HG03103 (cell line): ENCODE measurements around the gene CALR3.
"Not testable (repeated sequence)": the region's sequence is repeated elsewhere in the genome, so short reads cannot be mapped to it uniquely, and the experiment has no call there.

ENCODE experiments used
- ATAC-seq: cut with Tn5 transposase; IDR thresholded peaks from one replicate; pipeline ENCODE4 v1.9.1; 2021; ENCODE audit warnings: low read depth; ENCODE audit not compliant: unreplicated experiment

The CALR3 gene, protein sequence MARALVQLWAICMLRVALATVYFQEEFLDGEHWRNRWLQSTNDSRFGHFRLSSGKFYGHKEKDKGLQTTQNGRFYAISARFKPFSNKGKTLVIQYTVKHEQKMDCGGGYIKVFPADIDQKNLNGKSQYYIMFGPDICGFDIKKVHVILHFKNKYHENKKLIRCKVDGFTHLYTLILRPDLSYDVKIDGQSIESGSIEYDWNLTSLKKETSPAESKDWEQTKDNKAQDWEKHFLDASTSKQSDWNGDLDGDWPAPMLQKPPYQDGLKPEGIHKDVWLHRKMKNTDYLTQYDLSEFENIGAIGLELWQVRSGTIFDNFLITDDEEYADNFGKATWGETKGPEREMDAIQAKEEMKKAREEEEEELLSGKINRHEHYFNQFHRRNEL

DNA sequence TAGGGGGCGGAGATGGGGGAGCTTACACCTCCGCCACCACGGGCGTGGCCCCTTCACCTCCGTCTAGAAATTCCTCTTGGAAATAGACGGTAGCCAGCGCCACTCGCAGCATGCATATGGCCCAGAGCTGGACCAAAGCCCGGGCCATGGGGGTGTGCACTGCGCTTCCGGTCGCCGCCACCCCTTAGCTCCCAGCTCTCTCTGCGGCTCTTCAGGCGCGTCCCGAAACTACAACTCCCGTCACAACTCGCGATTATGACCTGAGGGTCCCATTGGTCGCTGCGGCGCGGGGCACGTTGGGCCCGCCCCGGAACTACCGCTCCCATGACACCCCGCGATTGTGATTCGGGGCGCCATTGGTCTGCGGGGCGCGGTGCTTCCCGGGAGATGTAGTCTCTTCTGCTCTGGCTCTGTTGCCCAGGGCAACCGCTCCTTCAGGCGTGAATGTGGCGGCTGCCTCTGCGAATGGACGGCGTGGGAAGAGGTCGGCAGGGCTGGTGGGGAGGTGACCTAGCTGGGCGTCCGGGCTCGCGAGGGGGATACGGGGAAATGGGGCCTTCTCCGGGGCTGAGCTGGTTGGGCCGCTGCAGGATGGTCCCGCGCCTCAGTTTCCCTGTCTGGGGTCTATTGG lies at the start of gene CALR3, which contains the start of gene C19orf44:
CALR3 (minus strand) TSS at position 186 of the 631 bp plus-strand sequence; CDS start at position 148, 38 bp downstream.
C19orf44 (plus strand) TSS at position 413 of the 631 bp plus-strand sequence. CDS start 4,399 bp downstream, outside the sequence.
- peak; percentile 92 for ATAC-seq

DNA sequence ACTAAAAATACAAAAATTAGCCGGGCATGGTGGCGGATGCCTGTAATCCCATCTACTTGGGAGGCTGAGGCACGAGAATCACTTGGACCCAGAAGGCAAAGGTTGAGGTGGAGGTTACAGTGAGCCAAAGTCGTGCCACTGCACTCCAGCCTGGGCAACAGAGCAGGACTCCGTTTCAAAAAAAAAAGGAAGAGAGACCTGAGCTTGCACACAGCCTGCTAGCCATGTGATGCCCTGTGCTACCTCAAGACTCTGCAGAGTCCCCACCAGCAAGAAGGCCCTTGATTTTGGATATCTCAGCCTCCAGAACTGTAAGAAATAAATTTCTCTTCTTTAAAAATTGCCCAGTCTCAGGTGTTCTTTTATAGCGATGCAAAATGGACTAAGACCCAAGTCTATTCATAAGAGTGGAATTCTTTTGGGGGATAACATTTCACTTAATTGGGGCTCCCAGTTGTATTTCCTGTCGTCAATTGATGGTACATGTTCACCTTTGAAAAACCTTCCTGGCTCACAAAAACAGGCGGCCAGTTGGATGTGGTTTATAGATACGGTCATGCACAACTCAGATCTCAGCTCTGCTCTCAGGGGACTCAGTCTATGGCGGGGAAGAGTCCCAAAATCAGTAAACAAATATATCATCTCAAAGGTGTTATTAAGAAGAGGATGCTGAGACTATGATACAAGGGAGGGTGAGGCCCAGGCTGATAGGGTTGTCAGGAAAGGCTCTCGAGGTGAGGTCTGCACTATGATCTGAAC lies 48.7 kb upstream of the CALR3 start:
- ATAC-seq = no peak

DNA sequence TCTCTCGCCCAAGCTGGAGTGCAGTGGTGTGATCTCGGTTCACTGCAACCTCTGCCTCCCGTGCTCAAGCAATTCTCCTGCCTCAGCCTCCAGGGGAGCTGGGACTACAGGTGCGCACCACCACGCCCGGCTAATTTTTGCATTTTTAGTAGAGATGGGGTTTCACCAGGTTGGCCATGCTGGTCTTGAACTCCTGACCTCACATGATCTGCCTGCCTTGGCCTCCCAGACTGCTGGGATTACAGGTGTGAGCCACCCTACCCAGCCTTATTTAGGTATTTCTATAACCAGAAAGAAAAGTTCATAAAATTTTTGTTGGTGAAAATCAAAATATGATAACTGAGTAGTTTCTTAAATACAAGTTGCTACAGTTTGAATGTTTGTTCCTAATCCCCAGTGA lies 47.8 kb upstream of the CALR3 start:
- not testable (repeated sequence) for ATAC-seq

DNA sequence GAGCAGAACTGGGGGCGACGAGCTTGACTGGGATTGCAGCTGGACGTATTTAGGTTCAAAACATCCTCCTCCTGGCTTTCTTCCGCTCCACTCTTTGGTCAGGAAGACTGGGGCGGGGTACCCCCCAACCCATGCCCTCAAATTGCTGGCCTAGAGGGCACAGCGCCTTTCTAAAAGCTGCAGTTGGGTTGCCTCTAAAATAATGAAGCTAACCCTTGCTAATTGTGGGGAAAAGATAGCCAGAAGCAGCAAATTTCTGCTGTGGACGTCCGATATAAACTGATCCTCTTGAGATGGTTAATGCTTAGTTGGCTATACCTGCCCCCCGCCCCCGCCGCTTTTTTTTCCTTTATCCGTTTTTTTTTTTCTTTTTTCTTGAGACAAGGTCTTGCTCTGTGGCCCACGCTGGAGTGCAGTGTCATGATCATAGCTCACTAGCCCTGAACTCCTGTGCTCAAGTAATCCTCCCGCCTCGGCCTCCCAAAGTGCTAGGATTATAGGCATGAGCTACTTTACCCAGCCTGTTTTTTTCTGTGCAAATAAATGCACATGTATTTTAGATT lies 47.0 kb upstream of the CALR3 start:
- no peak for ATAC-seq

DNA sequence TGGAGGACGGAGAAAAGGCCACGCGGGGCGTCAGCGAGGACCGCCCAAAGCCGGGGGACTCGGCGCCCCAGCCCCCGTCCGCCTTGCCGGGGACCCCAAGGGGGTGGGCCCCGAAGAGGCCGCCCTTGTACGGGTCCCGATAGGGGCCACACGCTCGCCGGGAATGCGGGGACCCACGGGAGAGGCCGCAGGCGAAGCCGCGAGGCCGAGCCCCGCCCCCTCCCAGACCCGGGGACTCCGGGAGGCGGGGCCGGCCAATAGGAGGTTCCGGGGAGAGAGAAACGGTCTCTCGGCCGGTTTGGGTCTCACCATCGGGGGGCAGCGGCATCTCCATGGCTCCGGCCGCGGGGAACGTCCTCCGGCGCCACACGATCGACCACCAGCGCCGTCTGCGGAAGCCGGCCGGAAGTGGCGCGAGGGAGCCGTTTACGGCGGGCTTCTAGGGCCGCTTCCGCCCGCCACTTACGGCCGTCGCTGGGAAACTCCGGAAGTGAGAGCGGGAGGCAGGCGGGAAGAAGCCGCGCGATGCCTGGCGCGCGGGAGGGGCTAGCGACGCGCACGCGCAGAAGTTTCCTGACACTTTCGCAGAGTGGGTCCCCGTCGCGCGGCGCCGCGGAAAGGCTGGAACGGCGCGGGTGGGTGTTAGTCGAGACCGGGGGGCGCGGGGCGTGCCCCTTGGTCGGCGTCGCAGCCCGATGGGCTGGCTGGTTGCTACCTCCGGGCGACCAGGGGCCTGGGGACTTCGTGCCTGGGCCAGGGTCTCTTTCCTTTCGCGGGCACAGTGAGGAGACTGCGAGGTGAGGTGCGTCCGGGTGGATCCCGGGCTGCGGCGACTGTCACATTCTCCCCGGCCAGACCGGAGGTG lies 46.3 kb upstream of the CALR3 start, which contains the start of gene CHERP:
CHERP (minus strand) TSS at position 393 of the 865 bp plus-strand sequence; CDS start at position 334, 59 bp downstream.
- peak; percentile 64 for ATAC-seq

DNA sequence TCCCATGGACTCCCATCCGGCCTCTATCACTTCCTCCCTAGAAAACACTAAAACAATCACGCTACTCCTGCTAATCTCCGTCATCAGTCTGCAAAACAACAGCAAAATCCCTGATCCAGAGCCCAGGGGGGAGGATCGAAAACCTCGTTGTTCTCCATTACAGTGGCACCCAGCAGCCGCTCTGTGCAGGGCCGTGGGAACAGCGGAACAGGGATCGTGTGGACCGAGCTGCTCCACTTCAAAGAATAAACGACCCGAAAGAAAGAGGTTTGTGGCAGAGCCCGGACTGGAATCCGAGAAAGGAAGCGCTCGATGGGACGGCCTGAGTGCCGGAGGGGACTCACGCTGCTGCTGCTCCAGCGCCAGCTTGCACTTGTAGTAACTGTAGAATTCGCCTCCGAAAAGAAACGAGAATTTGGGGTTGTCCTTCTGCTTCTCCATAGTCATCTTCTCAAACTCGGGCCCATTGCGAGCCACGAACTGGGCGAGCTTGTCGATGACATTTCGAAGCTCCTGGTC lies 45.6 kb upstream of the CALR3 start:
- ATAC-seq = no peak

DNA sequence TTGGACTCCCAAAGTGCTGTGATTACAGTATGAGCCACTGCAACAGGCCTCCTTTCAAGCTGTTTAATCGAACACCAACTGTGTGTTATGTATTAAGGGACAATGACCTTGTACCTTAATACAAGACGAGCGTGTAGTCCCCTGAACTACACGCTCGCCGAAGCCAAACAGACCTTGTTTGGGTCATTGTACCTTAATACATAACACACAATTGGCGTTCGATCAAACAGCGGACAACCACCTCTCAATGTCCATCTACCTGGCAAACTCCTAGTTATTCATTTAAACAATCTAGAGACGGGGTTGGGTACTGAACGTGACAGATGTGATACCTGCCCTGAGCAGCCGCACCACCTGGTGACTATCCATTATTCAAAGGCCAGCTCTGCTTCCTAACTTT lies 45.0 kb upstream of the CALR3 start:
- no peak for ATAC-seq

DNA sequence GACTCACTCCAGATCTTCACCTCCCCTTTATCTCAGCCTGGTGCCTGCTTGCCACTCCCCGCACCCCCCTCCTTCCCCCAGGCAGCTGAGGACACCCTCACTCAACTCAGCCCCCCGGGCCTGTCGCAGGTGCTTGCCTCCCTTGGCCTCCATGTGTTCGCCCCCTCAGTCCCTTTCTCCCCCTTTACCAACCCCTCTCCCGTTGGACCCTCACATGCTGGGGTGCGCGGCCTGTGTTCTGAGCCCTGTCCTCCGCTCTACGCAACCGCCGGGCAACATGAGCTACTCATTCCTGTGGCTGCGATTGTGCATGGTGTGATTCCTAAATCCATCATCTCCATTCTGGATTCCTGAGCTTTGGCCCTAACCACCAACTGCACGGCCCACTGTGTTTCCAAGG lies 41.1 kb upstream of the CALR3 start:
- ATAC-seq = no peak

DNA sequence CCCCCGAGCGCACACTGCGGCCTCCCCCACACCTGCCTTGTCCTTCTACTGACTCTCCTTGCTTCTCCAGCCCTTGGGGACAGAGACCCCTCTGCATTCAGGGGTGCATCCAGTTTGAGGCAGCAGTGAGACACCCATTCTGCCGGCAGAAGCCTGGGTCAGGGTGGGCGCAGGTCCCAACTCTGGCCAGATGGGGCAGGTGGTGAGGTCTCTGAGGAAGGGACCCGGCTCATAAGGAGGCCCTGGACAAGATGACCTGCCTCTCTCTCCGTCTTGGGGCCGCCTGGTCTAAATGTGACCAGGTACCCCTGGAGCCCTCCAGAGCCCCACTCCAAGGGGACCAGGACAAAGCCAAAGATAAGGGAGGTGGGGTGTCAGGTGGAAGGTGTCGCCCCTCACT lies 40.2 kb upstream of the CALR3 start:
- ATAC-seq = no peak

DNA sequence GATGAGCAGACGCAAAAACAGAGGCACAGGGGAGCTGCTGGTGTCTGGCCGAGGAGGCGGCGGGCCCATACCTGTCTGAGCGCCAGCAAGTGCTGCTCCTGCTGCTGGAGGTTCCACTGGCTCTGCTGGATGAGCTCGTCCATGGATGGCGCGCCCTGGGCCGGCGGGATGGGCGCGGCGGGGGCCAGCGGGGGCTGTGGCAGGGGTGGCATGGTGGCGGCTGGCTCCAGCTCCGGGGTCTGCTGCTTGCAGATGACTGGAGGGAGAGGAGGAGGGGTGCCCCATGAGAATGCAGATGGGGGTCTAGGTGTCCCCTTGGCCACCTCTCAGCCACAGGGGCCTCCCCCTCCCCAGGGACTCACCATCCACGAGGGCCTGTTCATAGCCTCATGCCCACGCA lies 39.4 kb upstream of the CALR3 start:
- no peak for ATAC-seq

DNA sequence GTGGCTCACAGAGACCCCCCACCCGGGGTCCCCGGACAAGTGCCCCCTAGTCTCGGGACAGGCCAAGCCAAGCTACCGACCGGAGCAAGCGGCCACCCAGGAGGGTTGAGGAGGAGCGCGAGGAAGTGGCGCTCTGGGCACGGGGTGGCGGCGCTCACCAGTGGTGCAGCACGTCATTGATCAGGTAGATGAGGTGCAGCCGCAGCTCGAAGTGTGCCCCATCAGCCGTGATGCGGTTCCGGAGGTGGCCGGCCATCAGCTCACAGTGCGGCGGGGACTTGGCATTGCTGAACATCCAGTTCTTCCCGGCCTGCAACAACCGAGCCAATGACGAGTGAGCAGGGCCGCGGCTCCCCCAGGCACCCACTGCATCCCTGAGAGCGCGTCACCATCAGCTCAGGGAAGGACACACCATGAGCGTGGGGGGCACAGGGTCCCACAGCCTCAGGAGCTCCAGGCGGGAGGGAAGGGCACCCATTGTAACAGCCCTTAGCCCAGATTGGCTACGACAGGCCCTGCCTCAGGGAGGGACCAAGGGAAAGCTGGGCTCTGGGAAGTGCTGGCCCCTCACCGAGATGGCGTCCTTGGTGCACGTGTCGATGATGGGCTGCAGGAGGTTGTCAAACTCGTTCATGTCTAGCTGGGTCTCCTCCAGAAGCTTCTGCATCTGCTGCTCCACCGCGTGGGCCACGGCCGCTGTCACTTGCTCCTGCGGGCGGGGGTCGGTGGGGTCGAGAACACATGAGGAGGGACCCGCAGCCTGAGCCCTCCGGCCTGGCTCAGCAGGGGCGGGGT lies 36.7 kb upstream of the CALR3 start:
- no peak for ATAC-seq

DNA sequence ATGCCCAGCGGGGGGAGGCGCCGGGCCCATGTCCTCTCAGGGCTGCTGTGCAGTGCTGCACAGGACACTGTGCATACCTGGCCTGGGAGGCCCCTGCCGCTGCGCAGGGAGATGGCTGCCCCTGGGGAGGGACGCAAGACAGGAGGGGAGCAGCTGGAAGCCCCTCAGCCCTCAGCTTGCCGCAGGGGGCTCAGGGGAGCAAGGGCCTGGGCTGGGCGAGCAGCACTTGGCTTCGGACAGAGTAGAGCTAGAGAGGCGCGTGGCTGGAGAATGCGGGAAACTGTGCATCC lies 35.4 kb upstream of the CALR3 start:
- ATAC-seq = no peak

DNA sequence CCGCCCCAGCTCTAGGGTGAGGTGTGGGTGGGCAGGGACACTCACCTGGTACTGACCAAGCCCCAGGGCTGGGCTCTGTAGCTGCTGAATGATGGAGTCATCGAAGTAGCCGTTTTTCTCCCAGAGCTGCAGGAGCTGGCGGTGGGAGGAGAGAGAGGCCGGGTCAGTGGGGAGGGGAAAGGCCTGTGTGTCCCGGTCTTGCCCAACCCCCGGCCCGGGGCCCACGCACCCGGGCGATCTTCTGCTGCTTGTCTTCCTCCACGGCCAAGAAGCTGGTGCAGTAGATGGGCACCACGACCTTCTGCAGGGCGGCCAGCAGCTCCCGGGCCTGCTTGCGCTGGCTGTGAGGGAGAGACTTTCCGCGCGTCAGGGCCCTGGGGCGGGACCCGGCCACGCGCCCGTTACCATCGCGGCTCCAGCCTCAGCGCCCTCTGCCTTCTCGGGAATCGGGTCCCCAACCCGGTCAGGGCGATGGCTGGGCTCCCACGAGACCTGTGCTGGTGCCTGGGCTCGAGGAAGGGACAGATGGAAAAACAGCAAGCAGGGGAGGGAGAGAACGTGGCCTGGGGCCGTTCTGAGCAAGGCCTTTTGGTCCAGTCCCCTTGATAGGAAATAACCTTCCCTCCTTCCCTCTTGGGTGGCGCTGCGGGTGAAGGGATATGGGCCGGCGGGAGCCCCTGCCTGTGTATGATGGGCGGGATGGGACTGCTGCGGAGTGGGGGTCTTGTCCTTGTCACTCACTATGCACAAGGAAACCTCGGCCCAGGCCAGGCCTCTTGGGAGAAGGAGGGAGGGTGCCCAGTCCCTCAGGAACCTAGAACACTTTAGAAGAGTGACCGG lies 34.8 kb upstream of the CALR3 start:
- ATAC-seq = no peak

DNA sequence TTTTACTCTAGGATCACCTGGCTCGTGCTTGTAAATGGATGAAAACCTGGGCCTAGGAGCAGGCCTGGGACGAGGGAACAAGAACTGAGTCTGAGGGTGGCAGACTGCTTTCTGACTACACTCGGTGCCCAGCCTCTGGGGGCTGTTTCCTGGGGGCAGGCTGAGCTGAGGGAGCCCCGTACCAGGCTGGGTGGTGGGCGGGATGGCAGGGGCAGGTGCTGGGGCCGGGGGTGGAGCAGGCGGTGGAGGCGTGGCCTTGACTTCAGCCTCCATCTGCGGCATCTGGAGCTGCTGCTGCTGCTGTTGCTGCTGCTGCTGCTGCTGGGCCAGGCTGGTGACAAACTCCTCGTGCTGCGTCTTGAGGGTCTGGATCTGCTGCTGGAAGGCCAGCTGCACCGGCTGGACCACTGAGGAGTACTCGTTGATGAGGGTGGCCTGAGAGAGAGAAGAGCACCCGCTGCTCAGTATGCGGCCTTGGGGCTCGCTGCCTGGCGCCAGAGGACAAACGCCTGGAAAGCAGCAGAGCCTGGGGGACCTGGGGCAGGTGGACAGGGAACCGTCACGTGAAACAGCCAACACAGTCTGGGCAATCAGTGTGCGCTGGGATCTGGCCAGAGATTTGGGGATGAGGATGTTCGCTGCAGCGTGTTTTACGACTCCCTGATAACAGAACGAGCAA lies 33.6 kb upstream of the CALR3 start:
- no peak for ATAC-seq

DNA sequence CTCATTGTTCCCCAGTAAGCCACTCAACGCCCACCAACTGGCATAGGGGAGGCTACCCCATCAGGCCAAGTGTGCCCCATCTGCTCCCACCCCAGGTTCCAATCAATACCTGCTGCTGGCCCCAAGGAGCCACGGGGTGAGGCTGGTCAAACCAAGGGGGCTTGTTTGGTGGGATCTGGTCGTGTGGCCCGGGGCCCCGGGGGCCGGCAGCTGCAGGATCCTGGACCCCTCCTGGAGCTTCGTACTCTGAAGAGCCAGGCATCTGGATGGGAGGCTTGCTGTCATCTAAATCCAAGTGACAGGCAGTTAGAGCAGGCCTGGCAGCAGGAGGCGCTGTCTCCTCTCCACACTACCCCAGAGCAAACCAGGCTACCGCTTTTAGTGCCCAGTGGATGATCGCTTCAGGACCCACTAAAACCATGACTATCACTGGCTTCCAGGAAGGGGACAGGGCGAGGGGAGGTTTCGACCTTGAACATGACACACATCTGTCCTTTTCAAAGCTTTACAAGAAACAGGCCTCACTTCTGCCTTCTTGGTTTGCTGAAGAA lies 32.1 kb upstream of the CALR3 start:
- no peak for ATAC-seq

DNA sequence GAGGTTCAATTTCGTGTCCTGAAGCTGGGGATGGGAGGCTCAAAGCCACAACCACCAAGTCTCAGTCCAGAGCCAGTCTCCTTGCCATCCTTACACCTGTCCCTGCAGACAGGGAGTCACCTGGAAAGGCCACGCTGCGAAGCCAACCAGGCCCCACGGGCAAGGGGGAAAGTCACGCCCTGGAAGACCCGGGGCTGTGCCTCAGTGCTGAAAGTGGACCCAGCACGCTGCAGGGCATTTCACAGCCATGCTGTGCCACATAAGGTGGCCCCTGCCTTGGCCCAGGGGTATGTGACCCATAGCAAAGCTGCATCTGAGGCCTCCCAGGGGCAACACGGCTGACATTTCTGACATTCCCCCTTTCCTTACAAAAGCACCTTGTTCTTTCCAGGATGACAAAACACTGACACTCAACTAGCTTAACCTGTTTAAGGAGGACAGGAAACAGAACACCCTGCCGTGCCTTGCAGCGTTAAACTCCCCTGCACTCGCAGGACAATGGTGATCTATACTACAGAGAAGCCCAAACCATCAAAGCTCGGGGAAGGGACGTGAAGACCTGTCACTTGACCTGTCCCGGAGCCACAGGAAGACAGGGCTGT lies 31.5 kb upstream of the CALR3 start:
- ATAC-seq = no peak
